Measurements from ENCODE around the gene ABCD1.
"Not testable (repeated sequence)": the region's sequence is repeated elsewhere in the genome, so short reads cannot be mapped to it uniquely, and the experiment has no call there.

ABCD1 gene

DNA sequence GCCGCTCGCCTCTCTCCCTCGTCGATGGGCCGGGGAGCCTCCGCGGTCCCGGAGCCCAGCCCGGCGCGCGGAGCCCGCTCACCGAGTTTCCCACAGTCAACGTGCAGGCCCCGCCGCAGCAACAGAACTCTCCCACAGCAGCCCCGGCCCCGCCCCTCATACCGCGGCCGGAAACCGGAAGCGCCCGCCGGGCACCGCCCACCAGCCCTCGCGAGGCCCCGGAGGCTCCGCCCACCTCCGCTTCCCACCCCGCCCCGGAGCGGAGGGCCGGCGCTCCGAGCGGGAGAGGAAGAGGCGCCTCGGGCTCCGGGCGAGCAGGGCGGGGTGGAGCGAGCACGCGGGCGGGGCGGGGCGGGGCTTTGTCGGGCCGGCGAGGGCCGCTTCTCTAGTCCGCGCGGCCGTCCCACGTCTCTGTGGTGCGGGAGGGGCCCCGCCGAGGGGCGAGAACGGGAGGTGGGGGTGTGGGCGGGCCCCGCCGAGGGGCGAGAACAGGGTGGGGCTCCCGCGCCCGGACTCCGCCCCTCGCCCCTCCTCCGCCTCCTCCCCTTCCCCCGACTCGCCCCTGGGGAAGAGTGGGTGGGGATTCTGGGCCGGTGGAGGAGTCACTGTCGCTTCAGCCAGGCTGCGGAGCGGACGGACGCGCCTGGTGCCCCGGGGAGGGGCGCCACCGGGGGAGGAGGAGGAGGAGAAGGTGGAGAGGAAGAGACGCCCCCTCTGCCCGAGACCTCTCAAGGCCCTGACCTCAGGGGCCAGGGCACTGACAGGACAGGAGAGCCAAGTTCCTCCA, at the start of gene ABCD1, which contains the start of gene BCAP31:
Gene ABCD1 (plus strand): TSS at position 605 of the 787 bp plus-strand sequence. CDS start 411 bp downstream, outside the sequence.
Gene BCAP31 (minus strand): TSS at position 136 of the 787 bp plus-strand sequence. CDS start 1,143 bp downstream, outside the sequence.
- peak within 1 kb of the TSS; percentile 89 for H3K27ac ChIP-seq
- TF ChIP-seq, protein P1, sequence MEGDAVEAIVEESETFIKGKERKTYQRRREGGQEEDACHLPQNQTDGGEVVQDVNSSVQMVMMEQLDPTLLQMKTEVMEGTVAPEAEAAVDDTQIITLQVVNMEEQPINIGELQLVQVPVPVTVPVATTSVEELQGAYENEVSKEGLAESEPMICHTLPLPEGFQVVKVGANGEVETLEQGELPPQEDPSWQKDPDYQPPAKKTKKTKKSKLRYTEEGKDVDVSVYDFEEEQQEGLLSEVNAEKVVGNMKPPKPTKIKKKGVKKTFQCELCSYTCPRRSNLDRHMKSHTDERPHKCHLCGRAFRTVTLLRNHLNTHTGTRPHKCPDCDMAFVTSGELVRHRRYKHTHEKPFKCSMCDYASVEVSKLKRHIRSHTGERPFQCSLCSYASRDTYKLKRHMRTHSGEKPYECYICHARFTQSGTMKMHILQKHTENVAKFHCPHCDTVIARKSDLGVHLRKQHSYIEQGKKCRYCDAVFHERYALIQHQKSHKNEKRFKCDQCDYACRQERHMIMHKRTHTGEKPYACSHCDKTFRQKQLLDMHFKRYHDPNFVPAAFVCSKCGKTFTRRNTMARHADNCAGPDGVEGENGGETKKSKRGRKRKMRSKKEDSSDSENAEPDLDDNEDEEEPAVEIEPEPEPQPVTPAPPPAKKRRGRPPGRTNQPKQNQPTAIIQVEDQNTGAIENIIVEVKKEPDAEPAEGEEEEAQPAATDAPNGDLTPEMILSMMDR (conservative IDR thresholded peaks at IDR 0.05), result no peak

DNA sequence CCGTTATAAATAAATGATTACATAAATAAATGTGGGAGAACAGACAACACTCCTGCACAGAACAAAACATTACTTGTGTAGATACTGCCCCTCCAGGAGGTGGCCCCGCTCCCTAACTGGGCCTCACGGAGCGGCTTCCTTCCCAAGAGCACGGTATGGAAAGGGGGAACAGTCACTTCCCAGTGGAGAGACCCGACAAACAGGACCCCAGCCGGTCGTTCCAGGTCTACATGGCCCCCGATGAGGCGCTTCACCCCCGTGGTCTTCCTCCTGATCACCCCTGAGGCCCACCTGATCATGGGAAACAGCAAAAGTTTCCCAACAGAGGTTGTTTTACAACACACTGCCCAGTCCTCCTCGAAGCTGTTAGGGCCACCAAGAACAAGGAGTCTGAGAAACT, 43.5 kb upstream of the ABCD1 start:
- TF ChIP-seq, protein P1 (conservative IDR thresholded peaks at IDR 0.05), result no peak
- no peak overlapping the region for H3K27ac ChIP-seq

DNA sequence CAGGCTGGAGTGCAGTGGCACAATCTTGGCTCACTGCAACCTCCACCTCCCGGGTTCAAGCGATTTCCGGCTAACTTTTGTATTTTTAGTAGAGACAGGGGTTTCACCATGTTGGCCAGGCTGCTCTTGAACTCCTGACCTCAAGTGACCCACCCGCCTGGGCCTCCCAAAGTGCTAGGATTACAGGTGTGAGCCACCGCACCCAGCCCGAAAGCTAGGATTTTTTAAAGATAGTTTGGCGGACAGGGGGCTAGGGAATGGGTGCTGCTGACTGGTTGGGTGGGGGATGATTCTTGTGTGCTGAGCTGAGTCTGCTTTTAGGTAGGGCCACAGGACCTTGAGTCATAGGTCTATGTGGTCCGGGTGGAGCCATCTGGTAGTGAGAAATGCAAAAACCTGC, 41.2 kb upstream of the ABCD1 start:
- not testable (repeated sequence) for H3K27ac ChIP-seq

DNA sequence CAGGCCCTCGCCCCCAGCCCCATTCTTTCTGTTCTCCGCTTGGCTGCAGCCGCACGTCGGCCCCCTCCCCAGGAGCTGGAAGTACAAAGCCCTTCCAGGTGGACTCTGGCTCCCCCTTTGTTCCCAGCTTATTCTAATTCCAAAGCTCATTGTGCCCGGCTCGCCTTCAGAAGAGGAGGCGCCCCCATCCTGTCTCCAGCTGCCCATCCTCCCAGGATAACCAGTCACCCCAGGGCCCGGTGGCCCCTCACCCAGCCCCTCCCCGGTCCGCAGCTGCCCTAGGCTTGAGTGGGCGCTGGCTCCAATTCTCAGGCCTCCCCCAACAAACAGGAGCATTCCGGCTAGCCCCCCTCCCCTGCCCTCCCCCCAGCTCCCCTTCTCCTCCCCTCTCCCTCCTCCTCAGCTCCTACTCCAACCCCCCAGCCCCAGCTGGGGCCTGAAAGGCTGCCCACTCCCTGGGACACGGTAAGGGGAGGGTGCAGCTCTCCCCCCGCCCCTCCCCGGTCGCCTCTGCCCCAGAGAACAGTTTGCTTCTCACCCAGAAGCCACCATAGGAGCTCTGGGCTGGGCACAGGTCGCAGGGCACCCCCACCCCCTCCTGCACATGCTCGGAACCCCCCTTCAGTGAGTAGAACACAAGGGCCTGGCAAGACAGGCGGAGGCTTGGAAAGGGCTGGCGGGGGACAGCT, 40.0 kb upstream of the ABCD1 start:
- no peak overlapping the region for H3K27ac ChIP-seq
- TF ChIP-seq, protein P1 (conservative IDR thresholded peaks at IDR 0.05), result no peak

DNA sequence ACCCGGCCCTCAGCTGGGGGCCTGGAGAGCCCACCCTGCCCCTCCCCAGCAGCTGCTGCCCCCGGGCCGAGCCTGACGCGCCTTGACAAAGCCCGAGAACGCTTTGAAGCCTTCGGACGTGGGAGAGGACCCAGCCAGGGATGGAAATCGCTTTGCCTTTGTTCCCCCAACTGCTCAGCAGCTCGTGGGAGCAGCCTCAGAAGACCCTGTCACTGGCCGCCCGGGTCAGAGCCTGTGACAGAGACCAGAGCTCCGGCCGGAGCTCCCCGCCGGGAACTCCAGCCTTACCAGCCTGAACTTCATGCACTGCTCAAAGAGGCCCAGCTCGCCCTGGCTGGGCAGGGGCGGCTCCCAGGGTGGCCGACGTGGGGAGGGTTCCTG, 39.5 kb upstream of the ABCD1 start:
- TF ChIP-seq, protein P1 (conservative IDR thresholded peaks at IDR 0.05), result no peak
- no peak overlapping the region for H3K27ac ChIP-seq

DNA sequence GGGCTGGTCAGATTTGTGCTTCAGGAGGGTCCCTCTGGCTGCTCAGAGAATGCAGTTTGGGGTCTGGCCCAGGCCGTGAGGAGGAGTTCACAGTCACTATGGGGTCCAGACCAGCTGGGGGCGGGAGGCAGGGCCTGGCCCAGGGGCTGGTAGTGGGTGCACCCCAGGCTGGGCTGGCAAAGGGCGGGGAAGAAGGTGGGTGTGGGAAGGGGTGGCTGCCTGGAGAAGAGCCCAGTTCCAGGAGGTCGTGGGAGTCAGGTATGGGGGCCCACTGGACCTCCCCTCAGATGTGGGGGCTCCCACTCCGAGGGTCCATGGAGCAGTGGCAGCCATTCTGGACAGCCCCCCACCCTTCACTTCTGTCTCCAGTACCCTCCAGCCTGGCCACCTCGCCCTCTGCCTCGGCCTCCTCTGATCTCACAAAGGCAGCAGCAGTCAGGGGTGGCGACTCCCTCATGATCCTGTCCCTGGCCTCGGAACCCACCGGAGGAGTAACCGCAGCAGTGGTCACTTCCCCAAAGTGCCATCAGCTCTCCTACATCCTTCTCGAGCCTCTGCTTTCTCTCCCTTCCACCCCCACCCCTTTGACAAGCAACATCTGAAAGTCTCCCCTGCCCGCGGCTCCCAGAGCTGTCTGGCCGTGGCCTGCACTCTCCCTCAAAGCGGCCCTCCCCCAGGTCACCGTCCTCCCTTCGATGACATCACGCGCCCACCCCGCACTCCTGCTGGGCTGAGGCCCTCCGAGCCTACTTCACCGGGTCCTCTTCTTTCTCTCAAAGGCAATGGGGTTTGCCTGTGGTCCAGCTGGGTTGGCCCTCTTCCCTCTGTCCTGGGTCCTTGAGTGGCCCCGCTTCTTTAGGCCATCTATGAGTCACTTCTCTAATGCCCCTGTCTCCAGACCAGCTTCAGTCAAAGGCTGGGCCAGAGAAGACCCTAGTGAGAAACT, 38.6 kb upstream of the ABCD1 start:
- TF ChIP-seq, protein P1 (conservative IDR thresholded peaks at IDR 0.05), result no peak
- no peak overlapping the region for H3K27ac ChIP-seq

DNA sequence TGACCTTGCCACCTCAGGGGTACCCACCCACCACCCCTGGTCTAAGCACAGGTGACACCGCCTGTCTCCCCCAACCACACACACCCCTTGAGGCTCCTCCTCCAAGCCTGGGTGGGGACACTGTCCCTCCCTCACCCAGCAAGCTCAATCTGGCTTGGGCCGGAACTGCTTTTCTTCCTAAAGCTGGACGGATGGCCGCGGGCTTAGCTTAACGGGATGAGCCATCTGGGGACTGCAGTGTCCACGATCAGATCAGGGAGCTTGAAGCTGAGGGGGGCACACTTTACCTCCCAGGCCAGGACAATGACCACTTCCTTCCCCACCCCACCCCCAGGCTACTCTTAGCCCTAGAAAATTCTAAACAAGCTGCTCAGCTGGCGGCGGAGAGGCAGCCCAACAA, 37.9 kb upstream of the ABCD1 start:
- H3K27ac ChIP-seq, result no peak overlapping the region
- TF ChIP-seq, protein P1 (conservative IDR thresholded peaks at IDR 0.05), result no peak

All from VCaP (cell line).